GM18867 (cell line): ENCODE data around the gene NUP93.

Experiments used
- ATAC-seq: cut with Tn5 transposase; IDR thresholded peaks from one replicate; pipeline ENCODE4 v1.9.1; 2021; ENCODE audit warnings: mild to moderate bottlenecking, moderate library complexity; ENCODE audit not compliant: unreplicated experiment

The NUP93 gene

GRCh38 chr16:56741399-56741798 lies 11.5 kb downstream of the NUP93 start:
- ATAC-seq, result no peak

DNA sequence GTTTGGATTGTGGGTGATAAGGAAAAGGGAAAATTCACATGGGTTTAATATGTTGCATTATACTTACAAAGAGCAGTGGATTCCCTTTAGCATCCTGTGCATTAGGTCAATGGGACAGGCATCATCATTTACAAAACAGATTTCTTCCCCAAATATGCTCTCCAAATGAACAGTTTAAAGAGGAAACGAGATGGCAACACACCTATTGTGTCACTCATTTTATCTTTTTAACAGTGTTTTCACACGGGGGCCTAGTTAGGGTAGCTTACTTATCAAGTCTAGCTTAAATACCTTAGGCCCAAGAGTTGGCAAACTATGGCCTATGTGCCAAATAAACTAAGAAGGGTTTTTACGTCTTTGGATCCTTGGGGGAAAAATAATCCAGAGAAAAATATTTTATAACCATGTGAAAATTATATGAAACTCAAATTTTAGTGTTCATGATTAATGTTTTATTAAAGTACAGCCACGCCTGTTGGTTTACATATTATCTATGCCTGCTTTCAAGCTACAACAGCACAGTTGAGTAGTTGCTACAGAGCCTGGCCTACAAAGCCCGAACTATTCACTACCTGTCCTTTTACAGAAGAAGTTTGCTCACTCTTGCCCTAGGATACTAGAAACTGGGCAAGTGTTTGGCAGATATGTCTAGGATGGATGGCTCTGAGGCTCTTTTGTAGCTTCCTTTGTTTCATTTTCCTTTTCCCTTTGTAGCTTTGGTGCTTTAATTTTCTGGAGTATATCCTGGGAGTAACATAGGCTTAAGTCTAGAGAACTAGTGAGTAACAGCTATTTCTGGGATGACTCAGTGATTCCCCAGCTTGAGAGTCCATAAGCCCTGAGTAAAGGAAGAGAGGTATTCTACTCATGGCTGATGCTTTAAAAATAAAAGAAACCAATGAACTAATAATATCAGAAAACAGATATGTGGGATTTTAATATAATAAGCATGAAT lies 12.4 kb downstream of the NUP93 start:
- no peak for ATAC-seq

- ATAC-seq, result no peak
Observed at GRCh38 chr16:56743840-56744239, 13.9 kb downstream of the NUP93 start.

- no peak for ATAC-seq
Observed at GRCh38 chr16:56744996-56745640, 15.2 kb downstream of the NUP93 start.

DNA sequence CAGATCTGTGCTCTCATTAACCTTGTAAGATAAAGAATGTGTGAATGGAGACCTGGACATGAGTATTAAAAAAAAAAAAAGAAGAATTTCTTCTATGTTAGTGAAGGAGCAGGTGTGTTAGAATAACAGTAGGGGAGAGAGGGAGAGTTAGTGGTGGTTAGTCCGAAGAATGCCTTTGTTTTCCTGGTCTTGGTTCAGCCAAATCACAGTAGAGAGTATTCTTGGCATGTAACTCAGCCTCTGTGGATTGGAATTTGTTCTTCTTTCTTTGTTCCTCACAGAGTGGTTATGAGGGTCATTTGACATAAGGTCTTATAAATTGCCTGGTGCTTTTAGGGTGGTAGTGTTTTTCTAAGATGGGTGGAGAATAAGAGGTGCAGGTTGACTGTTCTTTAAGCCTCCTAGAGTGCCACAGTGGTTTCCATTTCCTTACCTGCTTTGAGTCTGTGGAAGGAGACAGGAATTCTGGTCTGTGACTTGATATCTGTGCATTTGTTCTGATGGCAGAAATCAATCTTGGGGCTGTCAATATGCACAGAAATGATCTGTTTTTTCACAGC lies 17.6 kb downstream of the NUP93 start:
- ATAC-seq, result no peak

- no peak for ATAC-seq
Observed at GRCh38 chr16:56748191-56748590, 18.3 kb downstream of the NUP93 start.

DNA sequence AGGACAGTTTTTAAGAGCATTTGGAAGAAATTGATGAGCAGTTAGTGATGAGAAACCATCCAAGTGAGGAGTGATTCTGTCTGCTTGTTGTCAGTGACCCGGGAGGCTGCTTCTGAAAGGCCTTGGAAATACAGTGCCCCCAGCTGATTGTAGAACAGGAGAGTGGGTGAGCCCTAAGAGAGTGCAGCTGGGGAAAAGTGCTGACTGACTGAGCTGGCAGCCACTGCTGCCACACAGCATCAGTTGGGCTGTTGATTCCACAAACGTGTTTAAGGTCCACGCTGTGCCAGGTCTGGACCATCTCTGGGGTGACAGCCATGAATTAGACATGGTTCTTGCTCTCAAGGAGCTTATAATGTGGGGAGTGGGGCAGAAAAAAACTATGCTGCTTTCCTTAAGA lies 18.9 kb downstream of the NUP93 start:
- no peak for ATAC-seq

- no peak for ATAC-seq
Observed at GRCh38 chr16:56749672-56750491, 20.0 kb downstream of the NUP93 start.

GRCh38 chr16:56753410-56753809 lies 23.5 kb downstream of the NUP93 start:
- ATAC-seq, result no peak

DNA sequence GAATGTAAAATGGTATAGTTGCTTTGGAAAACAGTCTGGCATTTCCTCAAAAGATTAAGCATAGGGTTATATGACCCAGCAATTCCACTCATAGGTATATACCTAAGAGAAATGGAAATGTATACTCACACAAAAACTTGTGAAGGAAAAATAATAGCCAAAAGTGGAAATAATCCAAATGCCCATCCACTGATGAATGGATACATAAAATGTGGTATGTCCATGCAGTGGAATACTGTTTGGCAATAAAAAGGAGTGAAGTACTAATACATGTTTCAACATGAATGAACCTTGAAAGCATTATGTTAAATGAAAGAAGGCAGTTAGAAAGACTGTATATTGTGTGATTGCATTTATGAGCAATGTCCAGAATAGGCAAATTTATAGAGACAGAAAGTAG lies 25.1 kb downstream of the NUP93 start:
- no peak for ATAC-seq

- ATAC-seq, result no peak
Observed at GRCh38 chr16:56758432-56758831, 28.5 kb downstream of the NUP93 start.

DNA sequence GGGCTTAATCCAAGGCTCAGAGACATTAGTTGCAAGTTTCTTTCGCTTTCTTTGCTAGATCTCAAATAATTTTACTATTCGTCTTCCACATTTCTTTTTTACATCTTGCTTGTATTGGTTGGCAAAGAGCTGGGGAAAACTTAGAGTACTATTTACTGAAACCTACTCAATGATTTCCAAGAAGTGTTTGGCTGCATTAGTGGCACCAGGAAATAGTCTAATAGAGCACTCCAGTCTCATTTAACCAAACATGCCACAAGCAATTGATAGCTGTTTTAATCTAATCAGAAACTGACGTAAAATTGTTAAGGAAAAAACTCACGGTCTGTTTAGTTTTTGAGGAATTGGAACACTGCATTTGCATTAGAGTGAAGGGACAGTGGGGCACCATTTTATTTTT lies 29.0 kb downstream of the NUP93 start:
- no peak for ATAC-seq

DNA sequence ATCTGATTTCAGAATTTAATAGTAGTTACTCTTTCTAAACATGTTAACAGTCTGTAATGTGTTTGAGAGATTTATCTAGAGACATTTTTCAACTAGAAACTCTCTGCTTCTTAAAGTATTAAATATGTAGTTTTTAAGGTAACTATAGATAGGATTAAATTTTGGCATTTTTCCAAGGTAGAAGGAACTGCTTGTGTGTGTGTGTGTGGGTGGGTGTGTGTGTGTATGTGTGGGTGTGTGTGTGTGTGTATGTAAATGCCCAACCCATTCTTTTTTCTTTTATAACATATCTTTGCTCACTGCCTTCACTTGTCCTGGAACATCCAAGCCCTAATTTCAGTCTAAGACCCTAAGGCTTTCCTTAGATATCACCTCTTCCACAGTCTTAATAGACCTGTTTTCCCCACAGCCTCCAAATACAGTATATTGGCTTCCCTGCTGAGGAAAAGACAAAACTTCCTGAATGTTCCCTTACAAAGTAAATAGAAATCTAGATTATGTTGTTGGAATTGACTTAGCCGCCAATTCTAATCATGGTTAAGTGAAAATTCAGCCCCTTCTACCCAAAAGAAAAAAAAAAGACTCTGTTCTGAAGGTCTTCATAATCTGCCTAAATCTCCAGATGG lies 33.5 kb downstream of the NUP93 start:
- ATAC-seq, result no peak

- no peak for ATAC-seq
Observed at GRCh38 chr16:56764835-56765234, 34.9 kb downstream of the NUP93 start.

- no peak for ATAC-seq
Observed at GRCh38 chr16:56765949-56766348, 36.0 kb downstream of the NUP93 start.

- no peak for ATAC-seq
Observed at GRCh38 chr16:56767024-56767423, 37.1 kb downstream of the NUP93 start.

- ATAC-seq, result no peak
Observed at GRCh38 chr16:56769677-56770076, 39.7 kb downstream of the NUP93 start.

- no peak for ATAC-seq
Observed at GRCh38 chr16:56771558-56772279, 41.8 kb downstream of the NUP93 start.

DNA sequence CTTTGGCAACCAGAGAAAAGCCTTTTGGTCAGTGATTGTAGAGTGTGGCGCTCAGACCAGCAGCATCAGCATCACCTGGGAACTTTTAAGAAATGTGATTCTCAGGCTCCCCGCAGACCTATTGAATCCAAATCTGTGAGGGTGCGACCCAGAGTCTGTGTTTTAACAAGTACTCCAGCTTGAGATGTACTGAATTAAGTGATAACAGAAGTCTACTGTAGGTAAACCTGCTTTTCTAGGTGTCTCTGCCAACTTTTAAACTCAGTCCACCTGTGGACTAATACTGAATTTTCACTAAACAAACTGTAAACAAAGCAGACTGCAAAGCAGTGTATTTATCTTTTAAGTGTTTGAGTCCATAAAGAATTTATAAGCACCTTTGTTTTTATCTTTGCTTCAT lies 43.6 kb downstream of the NUP93 start:
- ATAC-seq, result no peak
